Iris pigment epithelial cell (primary cell): ENCODE measurements around the gene PAX8.

ENCODE experiments used
- DNase-seq: peaks from one replicate; pipeline ENCODE4 v3.0.0-alpha.2; 2011; ENCODE audit warnings: low read depth

PAX8 gene

DNA sequence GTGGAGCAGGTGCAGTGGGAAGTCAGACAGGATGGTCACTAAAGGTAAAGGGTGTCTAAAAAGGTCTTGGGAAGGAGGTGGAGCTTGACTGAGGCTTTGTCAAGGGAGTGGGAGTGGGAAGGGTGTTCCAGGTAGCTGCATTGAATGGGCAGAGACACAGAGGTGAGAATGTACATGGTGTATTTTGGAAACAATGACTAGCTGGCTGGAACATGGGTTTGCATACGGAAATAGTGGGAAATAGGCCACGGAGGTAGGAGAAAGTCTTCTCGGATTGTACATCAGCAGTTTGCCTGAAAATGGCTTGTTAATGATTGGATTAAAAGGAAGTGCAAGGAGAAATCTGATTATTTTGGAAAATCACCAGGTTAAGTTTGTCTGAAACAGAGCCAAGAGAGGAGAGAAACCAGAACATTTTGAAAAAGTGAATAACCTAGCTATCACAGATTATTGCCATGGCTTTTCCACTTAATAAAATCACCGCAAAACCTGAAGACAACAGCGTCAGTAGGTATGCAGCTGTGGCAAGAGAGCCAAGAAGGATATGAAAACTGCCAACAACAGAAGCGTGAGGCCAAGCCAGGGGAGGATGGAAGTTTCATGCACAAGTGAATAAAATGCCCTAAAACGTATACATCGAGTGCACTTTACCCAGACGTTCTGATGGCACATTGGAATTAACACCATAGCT lies 13.9 kb downstream of the PAX8 start:
- no peak for DNase-seq

DNA sequence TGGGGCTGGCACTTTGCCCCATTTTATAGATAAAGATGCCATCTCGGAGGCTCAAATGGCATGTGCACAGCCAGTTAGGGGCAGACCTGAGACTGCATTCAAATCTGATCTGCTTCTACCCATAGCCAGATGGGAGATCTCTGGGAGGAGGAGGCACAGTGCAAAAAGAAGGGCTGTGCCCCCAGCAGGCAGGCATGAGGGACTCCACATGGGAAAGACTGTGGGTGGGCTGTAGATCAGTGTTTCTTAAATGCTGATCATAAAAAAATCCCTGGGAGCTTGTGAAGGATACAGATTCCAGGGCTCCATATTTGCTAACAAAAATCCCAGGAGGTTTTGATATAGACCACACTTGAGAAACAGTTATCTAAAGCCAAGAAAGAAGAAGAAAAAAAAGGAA lies 15.2 kb downstream of the PAX8 start:
- no peak for DNase-seq

DNA sequence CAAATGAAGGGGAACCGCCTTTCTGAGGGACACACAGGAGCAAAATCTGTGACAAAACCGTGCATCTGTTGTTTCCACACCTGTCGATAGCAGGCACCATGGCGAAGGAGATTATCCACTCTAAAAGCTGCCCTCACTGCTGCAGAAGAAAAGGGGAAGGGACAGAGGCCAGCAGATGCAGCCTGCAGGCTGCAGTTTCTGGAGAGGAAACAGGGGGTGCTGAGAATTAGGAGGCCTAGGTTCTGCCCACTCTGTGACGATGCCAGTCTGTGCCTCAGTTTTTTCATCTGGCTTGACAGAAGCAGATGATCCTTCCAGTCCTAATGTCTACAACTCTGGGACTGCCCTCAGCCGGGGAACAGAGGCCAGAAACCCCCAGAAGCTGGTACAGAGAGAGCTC lies 17.7 kb downstream of the PAX8 start:
- no peak for DNase-seq

DNA sequence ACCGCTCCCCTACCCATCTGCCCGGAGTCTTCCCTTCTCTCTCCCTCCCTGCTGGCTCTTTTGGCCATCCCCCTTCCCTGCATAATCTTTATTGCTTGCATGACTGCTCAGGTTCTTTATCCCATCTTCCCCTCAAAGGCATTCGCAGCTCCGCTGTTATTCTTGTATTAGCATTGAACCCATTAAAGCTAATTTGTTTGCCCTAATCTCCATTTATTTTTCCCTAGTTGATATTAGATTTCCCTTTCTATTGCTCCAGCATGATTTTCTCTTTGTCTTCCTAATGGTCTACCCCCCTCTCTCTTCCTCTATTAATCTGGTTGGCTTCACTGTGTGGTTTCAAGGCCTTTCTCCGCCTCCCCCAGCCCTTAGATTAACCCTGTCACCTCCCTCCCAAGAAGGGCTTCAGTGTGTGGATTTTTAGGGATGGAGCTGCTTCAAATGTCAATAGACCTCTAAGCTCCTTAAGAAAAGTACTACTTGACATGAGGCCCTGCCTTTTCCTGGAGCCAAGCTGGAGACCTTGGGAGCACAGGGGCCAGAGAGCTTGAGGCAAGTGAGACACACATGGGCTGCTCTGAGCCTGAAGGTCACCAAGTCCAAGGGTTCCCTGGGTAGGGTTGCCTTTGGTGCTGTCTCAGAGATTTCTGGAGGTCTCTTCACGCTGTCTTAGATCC lies 20.1 kb downstream of the PAX8 start:
- no peak for DNase-seq

DNA sequence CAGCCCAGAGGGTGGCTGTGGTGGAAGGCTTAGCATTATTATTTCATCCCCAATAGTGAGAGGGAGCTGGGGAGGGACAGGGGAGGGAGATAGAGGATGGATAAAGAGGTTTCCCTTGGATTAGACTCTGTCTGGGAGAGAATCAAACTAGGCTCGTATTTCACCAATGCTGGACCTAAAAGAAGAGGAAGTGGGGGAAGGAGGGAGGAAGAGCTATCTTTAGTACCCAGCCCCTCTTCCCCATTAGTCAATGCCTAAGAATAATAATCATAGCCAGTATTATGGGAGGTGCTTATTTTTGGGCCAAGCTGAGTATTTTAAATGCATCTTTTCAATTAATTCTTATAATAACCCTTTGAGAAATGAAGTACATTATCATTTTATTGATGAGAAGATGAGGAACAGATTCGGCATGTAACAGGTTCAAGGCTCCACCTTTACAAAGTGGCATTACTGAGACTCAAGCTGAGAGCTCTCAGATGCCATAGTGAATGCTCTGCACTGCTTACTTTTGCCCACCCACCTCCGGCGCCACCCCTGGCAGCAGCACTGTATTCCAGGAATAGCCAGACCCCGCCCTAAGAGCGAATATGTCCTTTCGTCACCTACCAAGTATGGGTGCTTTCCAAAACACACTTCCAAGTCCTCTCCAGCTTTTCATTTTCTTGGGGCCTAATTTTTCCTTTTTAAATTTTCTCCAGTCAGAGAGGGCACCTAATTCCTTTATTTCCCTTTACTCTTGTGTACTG lies 21.0 kb downstream of the PAX8 start:
- DNase-seq: no peak

DNA sequence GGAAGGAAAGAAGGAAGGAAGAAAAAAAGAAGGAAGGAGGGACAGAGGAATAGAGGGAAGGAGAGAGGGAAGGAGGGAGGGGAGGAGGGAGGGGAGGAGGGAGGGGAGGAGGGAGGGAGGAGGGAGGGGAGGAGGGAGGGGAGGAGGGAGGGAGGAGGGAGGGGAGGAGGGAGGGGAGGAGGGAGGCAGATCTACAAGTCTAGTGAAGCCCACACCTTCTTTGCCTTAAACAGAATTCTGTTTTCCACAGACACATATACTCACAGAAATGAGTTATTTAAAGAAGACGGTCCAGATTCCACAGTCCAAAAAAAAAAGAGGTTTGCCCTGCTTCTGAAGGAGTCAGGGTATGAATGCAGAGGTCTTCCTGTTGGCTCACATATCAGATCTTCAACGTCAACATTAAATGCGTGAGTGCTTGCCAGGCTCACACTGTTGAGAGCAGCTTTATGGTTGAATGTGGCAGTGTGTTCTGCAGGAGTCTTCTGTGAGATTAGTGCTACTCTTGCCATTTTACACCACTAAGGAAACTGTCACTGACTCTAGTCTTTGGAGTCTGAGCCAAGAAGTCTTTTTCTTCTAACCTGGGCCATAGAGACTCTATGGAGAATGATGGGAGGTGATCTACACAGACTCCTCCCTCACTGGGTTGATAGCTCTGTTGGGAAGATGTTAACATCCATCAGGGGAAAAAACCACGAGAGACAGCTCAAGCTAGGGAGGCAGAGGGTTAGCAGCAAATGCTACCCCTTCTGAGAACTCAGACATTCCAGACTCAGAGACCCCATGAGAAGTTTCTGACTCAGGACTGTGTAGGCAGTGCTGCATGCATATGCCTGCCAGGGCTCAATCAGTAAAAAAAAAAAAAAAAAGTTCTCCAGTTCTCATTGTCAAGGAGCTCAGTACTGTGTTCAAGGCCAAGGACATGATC lies 23.3 kb downstream of the PAX8 start:
- DNase-seq: no peak

DNA sequence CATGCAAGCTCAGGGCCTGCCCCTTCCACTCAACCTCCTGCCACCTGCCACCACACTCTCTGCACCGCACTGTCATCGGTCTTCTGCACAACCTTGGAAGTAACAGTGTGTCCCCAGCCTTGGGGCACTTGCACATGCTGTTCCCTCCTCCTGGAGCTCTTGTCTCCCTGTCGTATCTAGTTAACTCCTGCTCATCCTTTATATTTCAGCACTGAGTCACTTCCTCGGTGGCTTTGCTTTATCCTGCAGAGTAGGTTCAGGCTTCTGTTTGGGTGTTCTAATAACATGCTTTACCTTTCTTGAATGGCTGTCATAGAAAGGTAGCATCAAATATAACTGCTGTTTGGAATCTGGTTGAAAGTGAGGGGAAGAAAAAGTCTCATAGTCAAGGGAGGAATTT lies 25.3 kb downstream of the PAX8 start:
- no peak for DNase-seq

DNA sequence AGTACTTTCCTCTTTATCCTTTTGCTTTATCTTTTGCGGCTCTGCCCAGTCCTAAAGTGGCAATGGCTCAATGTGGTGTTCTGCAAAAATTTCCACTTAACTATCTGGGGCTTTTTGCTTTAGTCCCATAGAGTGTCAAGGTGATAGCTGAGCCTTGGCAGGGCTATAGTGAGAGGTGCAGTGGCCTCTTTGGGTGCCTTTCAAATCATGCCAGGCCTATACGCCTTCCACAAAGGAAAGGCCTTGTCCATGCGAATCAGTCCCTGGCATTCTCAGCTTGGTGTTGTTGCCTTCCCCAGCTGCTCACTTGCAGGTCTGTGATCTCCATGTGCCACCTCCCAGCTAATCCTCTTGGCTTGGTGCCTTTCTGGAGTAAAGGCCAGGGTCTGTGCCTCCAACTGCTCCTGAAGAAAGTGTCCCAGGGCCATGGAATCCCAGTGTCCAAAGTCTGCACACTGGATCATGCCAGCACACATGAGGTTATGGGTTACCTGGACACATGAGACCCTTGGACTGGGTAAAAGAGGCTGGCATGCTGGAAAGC lies 26.6 kb downstream of the PAX8 start:
- DNase-seq: no peak

DNA sequence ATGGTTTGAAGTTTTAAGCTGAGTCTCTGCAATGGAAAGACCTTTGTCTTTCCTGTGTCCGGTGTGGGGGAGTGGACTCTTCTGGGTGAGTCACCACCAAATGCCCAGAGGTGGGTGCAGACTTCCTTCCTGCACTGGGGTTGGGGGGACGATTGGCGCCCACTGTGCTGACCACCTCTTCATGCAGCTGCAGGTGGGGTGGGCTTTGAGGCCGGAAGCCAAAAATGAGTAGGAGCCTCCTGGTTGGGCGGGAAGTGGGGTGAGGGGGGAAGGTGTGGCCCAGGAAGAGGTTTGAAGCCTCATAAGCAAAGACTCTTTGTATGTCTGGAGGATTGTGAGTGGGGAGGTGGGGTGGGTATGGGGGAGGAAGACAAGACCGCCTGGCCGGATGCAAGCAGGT lies 27.6 kb downstream of the PAX8 start:
- DNase-seq: no peak

DNA sequence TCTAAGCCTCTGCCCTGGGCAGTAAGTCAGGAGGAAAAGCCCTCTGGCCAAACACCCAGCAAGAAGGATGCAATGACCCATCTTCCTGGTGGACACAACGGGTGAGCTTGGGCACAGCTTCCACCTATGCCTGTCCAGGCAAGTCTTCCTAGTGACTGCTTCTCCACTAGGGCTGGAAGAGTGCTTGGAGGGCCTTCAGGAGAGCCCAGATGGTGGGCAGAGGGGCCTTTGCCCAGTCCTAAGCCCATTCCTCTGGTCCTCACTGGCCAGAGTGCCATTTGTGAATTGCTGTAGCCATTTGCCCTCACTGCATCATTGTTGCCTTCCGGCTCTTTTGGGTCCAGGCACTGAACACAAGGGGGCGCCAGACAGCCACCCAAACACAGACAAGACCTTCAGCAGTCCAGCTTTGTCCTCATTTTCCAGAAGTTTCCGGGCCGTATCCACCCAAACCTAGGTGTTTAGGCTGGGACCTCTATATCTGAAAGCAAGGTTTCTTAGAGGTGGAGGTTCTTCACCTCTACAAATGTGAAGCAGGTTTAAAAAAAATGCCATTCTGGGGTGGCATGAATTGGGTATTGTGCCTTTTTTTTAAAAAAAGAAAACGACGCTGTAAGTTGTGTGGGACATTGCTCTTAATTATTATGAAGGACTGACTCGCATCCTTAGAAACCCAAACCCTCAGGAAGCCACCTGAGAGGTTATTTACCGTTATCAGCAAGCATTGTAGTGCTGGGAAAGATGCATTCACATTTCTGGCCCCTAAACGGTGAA lies 29.5 kb downstream of the PAX8 start:
- peak; percentile 71 for DNase-seq

DNA sequence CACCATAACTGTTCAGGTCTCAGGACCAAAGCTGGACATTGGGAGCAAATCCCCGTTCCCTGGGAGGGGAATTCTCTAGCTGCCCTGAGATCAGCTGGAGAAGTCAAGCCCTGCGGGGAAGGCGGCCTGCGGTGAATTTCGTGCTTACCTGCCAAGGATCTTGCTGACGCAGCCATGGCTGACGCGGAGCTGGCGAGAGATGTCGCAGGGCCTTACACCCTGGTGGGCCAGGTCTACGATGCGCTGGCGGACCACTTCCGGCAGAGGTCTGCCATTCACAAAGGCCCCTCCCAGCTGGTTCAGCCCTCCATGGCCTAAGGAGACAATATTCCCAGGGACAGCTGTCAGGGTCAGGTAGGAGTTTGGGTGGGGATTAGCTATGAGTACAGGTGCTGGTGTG lies 32.1 kb downstream of the PAX8 start:
- DNase-seq: no peak

DNA sequence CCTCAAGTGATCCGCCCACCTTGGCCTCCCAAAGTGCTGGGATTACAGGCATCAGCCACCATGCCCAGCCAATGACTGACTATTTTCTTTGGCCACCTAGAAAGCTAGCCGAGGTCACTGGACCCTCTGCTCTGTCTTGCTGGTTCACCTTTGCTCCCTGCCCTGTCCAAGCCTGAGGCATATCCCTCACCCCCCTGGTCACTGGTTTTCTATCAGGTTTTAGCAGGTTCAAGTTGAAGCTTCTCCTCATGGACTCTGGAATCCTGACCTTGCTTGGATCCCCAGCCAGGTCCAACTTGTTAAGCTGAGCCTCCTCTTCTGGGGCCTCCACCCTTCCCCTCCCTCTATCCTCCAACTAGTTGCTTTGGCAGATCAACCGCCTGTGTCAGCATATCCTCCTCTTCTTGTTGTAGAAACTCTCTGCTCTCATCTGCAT lies 33.4 kb downstream of the PAX8 start:
- DNase-seq: no peak

DNA sequence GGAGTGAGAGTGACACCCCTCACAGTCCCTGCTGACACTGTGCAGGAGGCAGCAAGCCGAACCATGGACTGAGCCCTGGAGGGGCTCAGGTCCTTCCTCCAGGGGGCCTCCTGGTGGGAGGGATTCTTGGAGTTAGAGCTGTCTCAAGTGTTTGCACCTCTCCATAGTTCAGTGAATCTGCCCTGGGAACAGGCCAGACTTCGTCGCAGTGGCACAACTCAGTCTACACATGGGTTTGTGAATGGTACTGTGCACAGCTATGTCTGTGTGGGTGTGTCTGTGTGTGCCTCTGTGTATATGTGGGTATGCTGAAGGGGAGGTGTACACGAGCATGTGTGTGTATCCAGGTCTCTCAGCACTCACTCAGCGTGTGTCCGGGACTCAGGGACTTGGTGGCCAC lies 36.4 kb downstream of the PAX8 start:
- DNase-seq: no peak

DNA sequence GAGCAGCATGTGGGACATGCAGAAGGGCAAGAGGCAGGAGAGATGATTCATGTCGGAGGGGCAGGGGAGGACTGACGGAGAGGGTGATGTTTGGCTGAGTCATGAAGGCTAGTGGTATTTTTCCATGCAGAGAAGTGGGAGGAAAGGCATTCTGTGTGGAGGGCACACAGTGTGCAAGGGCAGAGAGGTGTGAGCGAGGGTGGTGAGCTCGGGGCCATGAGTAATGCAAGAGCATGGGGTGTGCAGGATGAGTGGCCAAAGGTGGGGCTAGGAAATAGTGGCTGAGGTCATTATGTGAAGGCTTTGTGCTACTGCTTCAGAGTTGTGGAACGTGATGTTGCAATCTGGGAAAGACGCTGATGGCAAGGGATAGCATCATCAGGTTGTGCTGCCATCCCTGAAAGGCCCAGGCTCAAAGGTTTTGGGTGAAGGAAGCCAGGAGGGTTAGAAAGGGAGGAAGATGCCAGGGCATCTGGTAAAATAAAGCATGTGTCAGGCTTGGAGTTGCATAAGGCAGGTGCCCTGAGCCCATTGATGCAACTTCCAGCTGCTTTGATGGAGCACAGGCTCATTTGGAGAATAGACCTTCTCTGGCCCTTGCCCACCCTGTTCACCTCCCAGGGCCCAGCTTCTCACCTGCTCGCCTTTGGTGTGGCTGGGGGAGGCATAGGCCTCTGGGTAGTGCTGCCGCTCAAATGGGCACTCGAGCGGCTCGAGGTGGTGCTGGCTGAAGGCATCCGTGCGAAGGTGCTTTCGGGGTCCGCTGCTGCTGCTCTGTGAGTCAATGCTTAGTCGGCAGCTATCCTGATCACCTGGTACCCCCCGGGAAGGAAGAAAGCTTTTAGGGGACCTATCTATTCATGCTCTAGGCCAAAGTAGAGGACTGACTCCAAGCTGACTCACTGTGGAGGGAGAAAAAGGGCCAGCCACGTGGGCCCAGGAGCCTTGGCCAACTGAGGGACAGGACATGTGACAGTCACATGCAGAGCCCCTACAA lies 37.5 kb downstream of the PAX8 start:
- peak; percentile 96 for DNase-seq

DNA sequence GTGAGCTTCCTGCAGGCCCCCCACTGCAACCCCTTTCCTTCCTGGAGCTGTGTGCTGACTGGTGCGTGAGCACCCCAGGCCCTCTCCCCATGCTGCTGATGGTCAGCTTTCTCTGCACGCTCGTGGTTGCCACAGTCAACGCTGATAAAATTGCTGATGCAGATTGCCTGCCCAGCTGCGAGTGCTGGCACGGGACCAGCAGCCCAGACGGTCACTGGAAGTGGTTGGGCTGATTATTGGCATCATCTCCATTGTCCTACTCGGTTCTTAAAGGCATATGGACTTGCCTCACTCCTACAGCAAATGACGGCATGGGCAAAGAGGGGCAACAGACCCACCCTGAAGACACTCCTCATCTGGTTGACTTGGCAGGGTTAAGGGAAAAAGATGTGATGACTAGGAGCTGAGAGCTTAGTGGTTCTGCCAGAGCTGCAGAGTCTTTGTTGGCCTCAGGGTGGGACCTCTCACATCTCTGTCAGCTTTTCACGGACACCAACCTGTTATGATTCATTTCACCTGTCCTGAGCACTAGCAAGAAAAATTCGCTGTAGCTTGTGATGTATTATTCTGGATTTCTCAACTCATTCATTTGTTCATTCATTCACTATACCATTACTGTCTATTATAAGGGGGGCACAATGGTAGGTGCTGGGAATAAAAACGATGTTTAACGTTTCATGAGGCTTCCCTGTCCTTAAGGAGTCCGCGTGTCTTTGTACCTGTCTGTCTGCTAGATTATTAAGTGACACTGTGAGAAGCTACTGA lies 38.4 kb downstream of the PAX8 start:
- DNase-seq: peak; percentile 72

DNA sequence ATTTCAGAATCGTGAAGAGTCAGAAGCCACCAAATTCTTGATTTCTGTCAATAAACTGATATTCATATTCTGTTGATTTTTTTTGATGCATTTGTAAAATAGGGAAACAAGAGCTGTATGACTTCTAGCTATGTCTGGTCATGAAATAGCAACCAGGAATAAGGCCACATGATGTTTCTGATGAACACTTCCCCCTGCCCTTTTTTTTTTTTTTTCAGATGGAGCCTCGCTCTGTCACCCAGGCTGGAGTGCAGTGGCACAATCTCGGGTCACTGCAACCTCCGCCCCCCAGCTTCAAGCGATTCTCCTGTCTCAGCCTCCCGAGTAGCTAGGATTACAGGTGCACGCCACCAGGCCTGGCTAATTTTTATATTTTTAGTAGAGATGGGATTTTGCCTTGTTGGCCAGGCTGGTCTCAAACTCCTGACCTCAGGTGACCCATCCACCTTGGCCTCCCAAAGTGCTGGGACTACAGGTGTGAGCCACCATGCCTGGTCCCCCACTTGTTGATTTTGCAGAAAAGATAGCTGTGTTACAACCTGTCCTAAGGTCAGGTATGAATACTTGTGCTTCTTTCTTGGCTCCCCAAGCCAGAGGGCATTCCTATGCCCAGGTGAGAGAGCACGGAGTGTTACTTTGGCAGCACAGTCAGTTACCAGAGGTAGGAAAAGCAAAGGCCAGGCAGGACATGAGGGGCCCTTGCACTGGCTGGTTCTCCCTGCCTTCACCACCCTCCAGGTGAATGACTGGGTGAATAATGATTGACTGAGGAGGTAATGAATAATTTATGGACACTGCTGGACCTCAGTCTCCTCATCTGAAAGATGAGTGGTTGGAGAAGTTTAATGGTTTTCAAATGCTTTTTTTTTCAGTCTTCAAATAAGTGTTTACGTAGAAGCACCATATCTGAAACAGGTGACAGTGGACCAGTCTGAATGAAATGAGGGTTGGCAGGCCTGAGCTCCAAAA lies 39.6 kb downstream of the PAX8 start:
- no peak for DNase-seq

DNA sequence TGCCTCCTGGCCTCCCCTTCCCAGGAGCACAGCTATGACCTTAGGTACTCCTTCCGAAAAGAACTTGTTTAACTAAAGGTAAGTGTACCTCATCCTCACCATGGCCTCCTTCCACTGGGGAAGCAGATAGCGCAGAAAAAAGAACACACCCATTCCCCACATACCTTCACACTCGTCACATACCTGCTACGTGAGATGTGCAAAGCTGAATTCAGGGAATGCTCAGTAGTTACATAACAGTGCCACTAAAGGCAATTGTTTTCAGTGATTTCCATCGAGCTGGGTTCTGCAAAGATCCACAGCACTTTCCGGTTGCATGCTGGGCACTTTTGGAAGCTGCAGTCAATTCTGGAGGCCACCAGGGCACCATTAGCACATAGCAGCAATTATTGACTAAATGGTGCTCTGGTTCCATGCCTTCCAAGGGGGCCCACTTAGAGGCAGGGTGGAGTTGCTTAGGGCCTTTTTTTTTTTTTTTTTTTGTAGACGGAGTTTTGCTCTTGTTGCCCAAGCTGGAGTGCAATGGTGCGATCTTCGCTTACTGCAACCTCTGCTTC lies 41.0 kb downstream of the PAX8 start:
- DNase-seq: no peak
